ENCODE results near the gene KDM6A.

DNA sequence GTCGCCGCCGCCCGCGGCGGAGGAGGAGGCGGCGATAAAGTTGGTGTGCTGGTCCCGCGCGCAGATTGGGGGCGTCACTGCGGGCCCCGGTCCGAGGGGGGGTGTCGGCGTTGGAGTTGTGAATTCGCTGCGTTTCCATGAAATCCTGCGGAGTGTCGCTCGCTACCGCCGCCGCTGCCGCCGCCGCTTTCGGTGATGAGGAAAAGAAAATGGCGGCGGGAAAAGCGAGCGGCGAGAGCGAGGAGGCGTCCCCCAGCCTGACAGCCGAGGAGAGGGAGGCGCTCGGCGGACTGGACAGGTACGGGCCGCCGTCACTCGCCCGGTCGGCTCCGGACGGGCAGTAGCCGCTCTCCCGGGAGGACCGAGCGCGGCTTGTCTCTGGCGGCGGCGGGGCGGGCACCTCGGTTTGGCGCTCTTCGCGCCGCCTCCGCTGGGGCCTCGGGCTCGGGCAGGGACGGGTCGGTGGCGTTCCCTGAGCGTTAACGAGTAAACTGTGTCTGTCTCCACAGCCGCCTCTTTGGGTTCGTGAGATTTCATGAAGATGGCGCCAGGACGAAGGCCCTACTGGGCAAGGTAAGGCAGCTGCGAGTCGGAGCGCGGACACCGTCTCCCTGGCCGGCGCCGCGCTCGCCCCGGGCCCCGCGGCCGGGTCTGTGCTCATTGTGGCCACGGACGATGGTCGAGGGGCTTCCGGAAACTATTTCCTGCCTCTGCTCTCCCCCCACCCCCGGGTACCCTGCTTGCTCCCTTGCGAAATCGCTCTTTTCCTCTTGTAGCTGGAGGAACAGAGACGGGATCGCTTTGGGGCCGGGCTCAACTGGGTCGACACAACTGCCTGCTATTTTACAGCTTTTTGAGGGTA lies 658 bp downstream of the KDM6A start:
- no peak for TF ChIP-seq POLR2AphosphoS5 (IDR thresholded peaks at IDR 0.05; ENCODE audit: low read depth, low read length)
- TF ChIP-seq, protein P1, sequence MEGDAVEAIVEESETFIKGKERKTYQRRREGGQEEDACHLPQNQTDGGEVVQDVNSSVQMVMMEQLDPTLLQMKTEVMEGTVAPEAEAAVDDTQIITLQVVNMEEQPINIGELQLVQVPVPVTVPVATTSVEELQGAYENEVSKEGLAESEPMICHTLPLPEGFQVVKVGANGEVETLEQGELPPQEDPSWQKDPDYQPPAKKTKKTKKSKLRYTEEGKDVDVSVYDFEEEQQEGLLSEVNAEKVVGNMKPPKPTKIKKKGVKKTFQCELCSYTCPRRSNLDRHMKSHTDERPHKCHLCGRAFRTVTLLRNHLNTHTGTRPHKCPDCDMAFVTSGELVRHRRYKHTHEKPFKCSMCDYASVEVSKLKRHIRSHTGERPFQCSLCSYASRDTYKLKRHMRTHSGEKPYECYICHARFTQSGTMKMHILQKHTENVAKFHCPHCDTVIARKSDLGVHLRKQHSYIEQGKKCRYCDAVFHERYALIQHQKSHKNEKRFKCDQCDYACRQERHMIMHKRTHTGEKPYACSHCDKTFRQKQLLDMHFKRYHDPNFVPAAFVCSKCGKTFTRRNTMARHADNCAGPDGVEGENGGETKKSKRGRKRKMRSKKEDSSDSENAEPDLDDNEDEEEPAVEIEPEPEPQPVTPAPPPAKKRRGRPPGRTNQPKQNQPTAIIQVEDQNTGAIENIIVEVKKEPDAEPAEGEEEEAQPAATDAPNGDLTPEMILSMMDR (IDR thresholded peaks at IDR 0.05): peak; percentile 23; the same call in 1 of the 2 replicates
- no peak for TF ChIP-seq TCF7L2 (IDR thresholded peaks at IDR 0.05; ENCODE audit: low read depth, low read length)
- TF ChIP-seq SIN3A (IDR thresholded peaks at IDR 0.05; ENCODE audit: borderline replicate concordance, insufficient read depth, low read depth, low read length): 0 out of 2 replicates have a peak, but pooled peaks have one; percentile 27
- TF ChIP-seq, protein P2, sequence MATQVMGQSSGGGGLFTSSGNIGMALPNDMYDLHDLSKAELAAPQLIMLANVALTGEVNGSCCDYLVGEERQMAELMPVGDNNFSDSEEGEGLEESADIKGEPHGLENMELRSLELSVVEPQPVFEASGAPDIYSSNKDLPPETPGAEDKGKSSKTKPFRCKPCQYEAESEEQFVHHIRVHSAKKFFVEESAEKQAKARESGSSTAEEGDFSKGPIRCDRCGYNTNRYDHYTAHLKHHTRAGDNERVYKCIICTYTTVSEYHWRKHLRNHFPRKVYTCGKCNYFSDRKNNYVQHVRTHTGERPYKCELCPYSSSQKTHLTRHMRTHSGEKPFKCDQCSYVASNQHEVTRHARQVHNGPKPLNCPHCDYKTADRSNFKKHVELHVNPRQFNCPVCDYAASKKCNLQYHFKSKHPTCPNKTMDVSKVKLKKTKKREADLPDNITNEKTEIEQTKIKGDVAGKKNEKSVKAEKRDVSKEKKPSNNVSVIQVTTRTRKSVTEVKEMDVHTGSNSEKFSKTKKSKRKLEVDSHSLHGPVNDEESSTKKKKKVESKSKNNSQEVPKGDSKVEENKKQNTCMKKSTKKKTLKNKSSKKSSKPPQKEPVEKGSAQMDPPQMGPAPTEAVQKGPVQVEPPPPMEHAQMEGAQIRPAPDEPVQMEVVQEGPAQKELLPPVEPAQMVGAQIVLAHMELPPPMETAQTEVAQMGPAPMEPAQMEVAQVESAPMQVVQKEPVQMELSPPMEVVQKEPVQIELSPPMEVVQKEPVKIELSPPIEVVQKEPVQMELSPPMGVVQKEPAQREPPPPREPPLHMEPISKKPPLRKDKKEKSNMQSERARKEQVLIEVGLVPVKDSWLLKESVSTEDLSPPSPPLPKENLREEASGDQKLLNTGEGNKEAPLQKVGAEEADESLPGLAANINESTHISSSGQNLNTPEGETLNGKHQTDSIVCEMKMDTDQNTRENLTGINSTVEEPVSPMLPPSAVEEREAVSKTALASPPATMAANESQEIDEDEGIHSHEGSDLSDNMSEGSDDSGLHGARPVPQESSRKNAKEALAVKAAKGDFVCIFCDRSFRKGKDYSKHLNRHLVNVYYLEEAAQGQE (IDR thresholded peaks at IDR 0.05; ENCODE audit: insufficient read depth in 1 of 2, low read depth in 2 of 2, low read length in 1 of 2): no peak
